Kasumi-1 (cell line): ENCODE results near the gene PKD1.
"Not testable (repeated sequence)": the region's sequence is repeated elsewhere in the genome, so short reads cannot be mapped to it uniquely, and the experiment has no call there.

Experiments
- DNase-seq, 2 experiments: peaks; one replicate each; lab custom pipeline; 2025; lab: John Stamatoyannopoulos, UW

The PKD1 gene

GRCh38 chr16:2107121-2107790 lies 28.4 kb downstream of the PKD1 start:
- DNase-seq = not testable (repeated sequence)

GRCh38 chr16:2106211-2106610 lies 29.5 kb downstream of the PKD1 start:
- not testable (repeated sequence) for DNase-seq

GRCh38 chr16:2105769-2106168 lies 29.9 kb downstream of the PKD1 start:
- not testable (repeated sequence) for DNase-seq

- not testable (repeated sequence) for DNase-seq
Measured at GRCh38 chr16:2105291-2105690, 30.4 kb downstream of the PKD1 start.

- DNase-seq = not testable (repeated sequence)
Measured at GRCh38 chr16:2104464-2104863, 31.2 kb downstream of the PKD1 start.

- no peak for DNase-seq
Measured at GRCh38 chr16:2102471-2102870, 33.2 kb downstream of the PKD1 start.

GRCh38 chr16:2101581-2101980 lies 34.1 kb downstream of the PKD1 start:
- DNase-seq = not testable (repeated sequence)

- DNase-seq = not testable (repeated sequence)
Measured at GRCh38 chr16:2097689-2098088, 38.0 kb downstream of the PKD1 start.

GRCh38 chr16:2096853-2097595 lies 38.7 kb downstream of the PKD1 start:
- DNase-seq = no peak

- DNase-seq = no peak
Measured at GRCh38 chr16:2095918-2096582, 39.6 kb downstream of the PKD1 start.

- no peak for DNase-seq
Measured at GRCh38 chr16:2095315-2095853, 40.3 kb downstream of the PKD1 start.

- no peak for DNase-seq
Measured at GRCh38 chr16:2093793-2094192, 41.9 kb downstream of the PKD1 start.

GRCh38 chr16:2092866-2093265 lies 42.8 kb downstream of the PKD1 start:
- no peak for DNase-seq

- no peak for DNase-seq
Measured at GRCh38 chr16:2092256-2092620, 43.5 kb downstream of the PKD1 start.

GRCh38 chr16:2091547-2092255 lies 44.0 kb downstream of the PKD1 start:
- no peak for DNase-seq

GRCh38 chr16:2090777-2091546 lies 44.7 kb downstream of the PKD1 start:
- DNase-seq = no peak

GRCh38 chr16:2090481-2090776 lies 45.3 kb downstream of the PKD1 start:
- DNase-seq = no peak

- no peak for DNase-seq
Measured at GRCh38 chr16:2089706-2090480, 45.8 kb downstream of the PKD1 start.

GRCh38 chr16:2088759-2089358 lies 46.8 kb downstream of the PKD1 start:
- DNase-seq = no peak
